NCI-H2107 treated with DMSO at 0.1 percent for 48 hours (cell line): ENCODE results near the gene MAPK14.
"Not testable (repeated sequence)": the region's sequence is repeated elsewhere in the genome, so short reads cannot be mapped to it uniquely, and the experiment has no call there.

Experiments used
- DNase-seq: peaks from one replicate; lab custom pipeline; 2025; ENCODE audit not compliant: unreplicated experiment; lab: John Stamatoyannopoulos, UW

Gene MAPK14

DNA sequence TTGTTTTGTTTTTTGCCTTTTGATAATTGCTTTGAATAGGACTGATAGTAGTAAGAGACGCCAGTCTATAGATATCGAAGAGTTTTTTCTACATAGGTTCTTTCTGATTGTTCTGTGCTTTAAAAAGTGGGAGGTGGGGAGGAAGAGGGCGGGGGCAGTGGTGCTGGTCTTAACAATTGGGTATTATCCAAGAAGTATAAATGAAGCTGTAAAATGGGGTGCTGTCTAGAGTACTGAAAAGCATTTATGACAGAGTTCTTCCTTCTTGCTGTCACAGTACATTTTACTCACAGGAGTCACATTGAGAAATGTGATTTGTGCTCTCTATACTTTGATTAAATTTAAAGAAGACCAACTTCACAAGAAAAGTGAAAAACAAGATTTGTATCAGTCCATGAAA is 41.0 kb downstream of the MAPK14 start:
- no peak for DNase-seq

DNA sequence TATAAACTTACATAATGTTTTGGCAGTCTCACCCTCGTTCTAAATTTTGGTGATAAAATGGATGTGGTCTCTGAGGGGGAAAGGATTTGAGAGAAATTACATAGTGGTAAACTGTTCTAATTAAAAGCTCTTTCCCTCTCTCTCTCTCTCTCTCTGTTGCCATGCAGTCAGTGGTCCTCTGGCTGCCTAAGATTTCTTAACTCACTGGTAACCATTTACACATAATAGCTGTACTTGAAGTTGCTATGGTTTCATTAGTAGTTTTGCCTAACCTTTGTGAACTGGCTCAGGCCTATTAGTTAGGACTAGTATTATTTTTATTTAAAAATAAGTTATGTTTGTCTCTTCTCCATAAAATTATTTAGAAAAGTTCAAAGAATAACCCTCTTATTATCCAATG is 42.0 kb downstream of the MAPK14 start:
- no peak for DNase-seq

DNA sequence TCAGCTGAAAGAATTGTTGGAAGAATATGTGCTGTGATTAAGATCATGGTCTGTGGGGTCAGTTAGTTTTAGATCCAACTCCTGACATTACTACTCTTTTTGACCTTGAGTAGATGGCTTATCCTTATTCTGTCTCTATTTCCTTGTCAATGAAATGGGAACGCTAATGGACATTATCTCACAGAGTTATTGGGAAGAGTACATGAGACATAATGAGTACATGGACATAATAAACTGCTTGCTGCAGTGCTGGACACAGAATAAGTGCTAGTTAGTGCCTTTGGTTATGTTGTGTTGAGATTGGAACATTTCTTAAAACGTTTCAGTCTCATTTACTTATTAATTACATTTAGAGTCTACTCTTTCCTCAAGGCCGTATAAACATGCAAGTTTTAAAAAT is 42.6 kb downstream of the MAPK14 start:
- no peak for DNase-seq

DNA sequence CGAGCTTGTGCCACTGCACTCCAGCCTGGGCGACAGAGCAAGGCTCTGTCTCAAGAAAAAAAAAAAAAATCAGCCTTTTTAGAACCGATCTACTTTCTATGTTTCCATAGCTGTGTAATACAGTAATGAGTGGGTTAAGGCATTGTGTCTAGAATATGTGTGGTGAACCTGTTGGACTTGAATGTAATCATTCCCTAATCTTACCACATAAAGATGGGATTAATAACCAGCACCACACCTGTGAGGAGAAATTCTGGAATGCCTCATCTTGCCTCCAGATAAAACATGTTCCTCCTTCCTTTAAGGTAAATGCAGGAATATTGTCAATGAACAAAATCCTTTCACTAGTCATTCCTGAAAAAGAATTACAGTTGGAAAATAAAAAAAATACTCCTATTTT is 43.7 kb downstream of the MAPK14 start:
- DNase-seq: no peak

DNA sequence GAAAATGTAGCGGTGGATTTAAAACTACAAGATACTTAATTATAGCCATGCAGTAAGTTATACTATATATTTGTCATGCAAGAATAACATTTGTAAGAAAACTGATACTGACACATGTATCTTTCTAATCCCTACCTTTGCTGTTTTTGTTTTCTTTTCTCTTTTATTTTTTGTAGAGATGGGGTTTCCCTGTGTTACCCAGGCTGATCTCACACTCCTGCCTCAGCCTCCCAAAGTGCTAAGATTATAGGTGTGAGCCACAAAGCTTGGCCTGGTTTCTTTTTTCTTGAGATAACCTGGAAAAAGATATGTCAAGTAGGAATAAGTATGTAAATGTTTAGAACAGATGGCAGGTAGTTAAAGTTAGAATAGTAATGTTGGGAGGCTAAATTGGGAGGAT is 44.1 kb downstream of the MAPK14 start:
- DNase-seq: no peak

DNA sequence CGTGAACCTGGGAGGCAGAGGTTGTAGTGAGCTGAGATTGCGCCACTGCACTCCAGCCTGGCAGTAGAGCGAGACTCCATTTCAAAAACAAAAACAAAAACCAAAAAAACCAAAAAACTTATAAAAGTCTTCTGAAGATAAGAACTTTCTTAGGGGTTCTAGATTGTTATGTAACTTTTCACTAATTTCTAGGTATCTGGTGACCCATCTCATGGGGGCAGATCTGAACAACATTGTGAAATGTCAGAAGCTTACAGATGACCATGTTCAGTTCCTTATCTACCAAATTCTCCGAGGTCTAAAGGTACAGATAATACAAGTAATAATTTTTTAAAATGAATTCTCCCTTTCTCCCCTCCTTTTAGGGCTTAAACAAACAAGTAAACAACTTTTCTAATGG is 45.1 kb downstream of the MAPK14 start:
- DNase-seq: no peak

DNA sequence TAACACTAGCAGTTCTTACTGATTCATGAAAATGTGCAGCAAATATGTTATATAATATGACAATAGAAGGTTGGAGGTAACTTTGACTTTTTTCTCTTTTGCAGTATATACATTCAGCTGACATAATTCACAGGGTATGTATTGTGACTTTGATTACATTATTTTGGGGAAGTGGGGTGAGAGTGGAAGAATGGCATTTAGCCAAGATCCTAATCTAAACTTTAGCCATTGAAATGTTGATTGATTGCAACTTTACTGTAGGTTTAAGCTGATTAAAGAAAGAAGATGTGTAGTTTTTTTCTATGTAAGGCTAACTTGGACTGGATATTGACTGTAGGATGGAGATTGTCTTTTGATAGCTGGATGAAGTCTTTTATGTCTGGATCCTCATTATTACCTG is 46.0 kb downstream of the MAPK14 start:
- no peak for DNase-seq

DNA sequence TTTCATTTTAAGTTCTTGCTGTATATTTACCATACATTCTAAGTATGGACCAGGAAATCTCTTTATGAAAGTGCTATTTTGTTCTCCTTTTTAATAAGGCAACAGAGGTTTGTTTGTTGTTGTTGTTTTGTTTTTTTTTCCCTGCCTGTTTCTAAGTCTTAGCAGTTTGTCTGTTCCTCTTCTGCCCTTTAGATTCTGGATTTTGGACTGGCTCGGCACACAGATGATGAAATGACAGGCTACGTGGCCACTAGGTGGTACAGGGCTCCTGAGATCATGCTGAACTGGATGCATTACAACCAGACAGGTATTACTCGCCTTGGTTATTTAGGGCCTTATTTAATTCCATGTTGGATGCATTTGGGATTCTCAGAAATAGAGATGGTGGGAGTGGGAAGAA is 48.0 kb downstream of the MAPK14 start:
- DNase-seq: peak; percentile 0

DNA sequence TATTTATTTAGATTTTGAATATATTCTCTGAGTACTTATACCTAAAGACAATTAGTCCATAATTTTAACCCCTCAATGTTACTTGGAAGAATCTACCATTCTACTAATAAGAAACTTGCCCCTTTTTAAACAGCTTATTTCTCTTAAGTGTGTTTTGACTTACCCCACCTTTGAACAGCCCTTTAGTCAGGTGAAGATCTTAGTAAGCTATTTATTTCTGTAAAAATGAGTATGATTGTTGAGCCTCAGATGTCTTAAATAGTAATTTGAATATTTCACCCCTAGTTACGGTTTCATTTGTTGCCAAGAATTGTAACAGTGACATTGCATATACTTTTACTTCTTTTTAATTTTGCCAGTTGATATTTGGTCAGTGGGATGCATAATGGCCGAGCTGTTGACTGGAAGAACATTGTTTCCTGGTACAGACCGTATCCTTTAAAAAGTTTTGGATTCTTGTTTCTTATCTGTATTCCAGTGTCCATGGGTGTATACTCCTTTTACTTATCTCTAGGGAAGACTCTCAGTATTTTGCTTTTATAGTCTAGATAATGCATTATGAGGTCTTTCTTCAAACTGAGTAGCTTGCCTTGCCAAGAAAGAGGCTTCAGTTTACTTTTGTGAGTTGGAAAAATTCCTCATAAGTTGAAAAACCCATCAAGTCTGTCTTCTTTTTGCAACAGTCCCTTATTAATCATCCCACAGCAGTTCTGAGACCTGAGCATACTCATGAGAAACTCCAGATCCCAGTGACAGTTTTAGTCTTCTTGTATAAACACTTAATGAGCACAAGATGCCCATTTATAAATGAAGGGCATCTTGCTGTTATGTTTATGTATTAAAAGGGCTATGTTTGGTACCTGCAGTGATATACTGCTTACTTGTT is 48.8 kb downstream of the MAPK14 start:
- no peak for DNase-seq

DNA sequence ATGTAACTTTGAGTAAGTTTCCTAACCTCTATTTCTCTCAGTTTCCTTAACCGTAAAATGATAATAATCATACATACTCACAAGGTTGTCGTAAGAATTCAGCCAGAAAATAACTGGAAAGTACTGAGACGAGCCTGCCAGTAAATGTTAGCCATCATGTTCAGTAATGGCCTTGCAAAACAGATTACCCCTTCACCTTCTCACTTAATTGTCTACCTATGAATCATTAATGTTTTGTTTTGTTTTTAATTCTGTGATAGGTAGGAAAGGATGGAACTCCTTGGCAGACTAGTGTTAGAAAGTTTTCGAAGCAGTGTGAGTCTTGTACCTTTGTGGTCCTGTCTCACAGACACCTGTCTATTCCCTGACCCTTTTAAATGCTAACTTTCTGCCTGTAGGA is 50.6 kb downstream of the MAPK14 start:
- DNase-seq: no peak

DNA sequence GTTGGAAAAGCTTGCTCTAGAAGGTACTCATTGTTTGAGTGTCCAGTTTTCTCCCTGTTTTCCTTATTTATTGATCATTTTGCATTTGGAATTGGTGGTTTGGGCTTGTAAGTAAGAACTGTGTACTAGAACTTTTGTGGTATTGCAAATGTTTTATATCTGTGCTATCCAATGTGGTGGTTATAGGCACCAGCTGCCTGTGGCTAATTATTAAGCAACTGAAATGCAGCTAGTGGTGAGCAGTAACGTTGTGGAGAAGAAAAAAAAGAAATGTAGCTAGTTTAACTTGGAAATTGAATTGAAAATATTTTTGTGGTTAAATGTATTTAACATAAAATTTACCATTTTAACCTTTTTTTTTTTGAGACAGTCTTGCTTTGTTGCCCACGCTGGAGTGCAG is 52.0 kb downstream of the MAPK14 start:
- DNase-seq: no peak

DNA sequence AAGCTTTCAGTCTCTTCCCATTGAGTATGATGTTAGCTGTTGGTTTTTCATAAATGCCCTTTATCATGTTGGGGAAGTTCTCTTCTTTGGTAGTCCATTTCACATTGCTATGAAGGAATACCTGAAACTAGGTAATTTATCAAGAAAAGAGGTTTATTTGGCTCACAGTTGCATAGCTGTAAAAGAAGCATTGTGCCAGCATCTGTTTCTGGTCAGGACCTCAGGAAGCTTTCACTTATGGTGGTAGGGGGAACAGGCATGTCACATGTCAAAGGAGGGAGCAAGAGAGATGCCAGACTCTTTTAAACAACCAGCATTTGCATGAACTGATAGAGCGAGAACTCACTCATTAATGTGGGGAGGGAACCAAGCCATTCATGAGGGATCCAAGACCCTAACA is 54.7 kb downstream of the MAPK14 start:
- DNase-seq: no peak

DNA sequence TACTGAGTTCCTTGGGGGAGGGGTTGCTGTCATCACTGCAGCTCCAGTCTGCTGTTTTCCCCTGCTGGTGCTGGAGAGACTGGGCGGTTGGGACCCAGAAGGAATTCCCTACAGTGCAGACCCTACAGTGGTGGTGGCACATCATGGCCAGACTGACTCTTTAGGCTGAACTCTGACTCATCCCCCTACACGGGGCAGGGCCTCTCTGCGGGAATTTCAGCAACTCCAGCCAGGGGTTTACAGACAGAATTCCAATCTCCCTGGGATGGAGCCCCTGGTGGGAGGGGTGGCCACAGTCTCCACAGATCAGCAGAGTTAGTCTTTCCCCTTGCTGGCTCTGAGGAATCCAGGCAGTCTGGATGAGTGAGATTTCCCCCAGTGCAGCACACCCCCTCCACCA is 55.8 kb downstream of the MAPK14 start:
- DNase-seq: no peak

DNA sequence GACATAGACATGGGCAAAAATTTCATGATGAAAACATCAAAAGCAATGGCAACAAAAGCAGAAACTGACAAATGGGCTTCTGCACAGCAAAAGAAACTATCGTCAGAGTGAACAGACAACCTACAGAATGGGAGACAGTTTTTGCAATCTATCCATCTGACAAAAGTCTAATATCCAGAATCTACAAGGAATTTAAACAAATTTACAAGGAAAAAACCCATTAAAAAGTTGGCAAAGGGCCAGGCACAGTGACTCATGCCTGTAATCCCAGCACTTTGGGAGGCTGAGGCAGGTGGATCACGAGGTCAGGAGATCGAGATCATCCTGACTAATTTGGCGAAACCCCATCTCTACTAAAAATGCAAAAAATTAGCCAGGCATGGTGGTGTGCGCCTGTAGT is 60.6 kb downstream of the MAPK14 start:
- not testable (repeated sequence) for DNase-seq

DNA sequence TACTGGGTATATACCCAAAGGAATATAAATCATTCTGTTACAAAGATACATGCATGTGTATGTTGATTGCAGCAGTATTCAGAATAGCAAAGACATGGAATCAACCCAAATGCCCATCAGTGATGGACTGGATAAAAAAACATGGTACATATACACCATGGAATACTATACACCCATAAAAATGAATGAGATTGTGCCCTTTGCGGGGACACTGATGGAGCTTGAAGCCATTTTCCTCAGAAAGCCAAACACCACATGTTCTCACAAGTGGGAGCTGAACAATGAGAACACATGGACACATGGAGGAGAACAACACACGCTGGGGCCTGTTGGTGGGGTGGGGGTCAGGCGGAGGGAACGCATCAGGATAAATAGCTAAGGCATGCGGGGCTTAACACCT is 61.4 kb downstream of the MAPK14 start:
- DNase-seq: no peak

DNA sequence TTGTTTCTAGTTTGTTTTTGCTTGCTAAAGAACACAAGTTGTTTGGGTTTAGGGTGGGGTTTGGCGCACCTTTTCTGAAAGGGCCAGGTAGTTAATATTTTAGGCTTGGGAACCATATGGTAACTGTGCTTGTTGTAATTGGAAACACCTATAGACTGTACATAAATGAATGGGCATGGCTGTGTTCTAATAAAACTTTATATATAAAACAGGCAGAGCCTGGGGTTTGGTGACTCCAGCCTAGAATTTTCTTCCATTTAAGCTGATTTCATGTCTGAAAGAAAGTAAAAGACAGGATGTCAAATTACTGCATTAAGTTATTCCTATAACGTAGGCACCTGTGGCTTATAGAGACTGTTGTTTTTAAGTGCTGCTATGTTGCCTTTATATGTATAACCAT is 66.6 kb downstream of the MAPK14 start:
- no peak for DNase-seq

DNA sequence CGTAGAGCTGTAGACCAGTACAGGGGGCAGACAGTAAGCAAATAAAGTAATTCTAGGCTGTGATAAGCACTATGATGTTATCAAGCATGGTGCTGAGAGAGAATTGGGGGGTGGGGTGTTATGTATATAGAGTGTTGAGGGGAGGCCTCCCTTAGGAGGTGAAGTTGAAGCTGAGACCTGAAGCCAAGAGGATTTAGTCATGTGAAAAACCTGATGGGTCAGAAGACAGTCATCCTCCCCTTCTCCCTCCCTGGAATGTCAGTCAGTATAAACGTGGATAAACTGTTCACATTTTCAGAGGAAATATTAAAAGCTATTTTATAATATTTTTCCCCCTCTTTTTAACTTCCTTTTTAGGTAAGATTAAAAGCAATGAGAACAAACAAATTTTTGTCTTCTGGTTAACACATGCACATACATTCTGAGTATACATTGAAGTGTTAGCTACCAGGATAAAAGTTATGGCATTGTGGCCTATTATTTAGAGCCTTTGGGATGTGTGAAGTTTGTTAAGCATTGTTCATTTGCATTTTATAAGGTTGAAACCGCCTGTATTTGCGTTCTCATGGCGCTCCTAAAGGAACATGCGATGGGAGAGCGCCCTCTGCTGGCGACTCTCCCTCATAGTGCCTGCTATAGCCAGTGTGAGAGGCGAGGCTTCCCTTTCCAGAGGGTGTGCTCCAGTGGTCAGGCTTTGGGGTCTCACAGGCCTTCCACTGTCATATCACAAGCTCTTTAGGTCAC is 67.3 kb downstream of the MAPK14 start:
- peak; percentile 10 for DNase-seq

DNA sequence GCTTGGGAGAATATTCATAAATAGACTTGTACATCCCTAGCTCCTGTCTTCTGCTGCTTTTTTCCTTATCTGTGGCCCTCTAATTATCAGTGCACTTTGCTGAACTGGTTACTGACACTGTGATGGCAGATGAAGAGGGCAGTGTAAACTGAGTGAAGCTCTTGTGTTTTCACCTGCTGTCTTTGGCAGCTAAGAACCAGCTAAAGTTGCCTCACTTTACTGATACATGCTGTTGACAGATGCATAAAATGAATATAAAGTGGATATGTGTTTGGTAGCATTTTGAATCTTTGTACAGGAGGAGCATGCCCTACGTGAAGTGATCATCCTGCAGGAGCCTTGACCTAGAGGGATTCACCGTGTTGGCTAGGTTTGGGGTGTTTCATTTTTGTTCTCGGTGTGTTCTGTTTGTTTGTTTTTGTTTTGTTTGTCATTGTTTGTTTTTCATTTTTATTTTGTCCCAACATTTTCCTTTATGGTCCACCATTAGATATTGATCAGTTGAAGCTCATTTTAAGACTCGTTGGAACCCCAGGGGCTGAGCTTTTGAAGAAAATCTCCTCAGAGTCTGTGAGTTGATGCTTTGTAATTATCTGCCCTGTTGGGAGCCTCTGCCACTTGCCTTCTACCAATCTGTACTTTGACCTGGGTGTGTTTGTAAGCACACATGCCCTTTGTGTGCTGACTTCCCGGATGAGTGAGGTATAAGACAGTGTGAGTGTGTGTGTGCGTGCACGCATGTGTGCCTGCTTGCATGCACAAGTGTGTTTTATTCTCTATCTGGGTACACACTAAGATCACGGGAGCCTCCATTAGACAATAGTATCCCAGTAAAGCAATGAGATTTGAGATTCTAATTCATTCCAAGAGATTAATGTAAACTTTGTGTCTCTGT is 68.1 kb downstream of the MAPK14 start:
- DNase-seq: no peak

DNA sequence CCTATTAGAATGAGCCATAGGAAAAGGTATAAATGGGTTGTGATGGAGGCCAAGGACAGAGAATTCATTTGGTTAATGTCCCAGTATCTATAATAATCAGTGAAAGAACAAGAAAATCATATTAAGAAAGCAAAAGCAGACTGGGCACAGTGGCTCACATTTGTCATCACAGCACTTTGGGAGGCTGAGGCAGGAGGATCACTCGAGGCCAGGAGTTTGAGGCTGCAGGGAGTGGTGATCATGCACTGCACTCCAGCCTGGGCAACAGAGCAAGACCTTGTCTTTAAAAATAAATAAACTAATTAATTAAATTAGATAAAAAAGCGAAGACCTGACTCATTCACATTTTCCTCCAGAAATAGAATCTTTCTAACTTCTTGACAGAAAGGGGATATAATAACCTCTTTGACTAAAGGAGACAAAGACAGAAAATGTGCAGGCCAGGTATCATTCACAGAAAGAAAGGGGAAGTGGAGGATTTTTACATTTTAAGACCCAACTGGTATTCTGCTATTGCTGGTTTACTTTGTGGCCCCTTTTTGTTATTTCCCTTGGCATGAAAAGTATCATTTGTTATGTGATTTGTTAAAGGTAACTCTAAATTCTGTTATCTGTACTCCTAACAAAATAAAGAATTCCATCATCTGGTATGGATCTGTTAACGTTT is 70.8 kb downstream of the MAPK14 start:
- no peak for DNase-seq

DNA sequence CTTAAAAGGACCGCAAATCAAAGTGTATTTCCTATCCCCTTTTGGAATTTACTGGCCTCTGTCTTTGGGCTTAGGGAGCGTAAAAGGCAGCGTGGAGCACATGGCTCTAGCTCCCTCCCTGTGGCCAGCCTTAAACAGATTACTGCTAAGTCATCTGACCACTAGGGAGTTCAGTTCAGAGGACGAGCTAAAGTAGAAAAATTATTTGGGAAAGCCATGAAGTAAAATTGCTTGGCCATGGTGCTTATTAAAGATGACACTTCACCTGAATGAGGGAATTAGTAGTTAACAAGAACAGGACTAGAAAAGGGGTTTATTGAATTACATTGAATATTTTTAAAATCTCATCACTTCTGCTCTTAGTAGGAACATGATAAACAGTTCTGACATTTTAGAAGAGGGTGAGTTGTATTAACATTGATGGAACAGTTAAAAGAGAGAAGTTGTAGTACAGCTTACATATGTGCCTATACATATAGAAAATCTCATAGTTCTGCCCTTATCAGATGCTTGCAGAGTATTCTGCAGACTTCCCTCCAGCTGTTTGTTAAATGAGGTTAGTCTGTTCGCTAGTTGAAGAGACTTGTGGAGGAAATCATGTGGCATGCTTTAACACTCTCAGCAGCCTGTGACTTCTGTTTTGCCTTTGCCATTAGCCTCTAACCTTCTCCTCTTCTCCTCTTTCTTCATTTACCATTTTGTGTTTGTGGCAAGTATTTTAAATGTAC is 71.5 kb downstream of the MAPK14 start:
- no peak for DNase-seq
